OCI-M1 (cell line): ENCODE measurements around the gene BAIAP2.

Source experiments
- DNase-seq: peaks from one replicate; lab custom pipeline; 2025; lab: John Stamatoyannopoulos, UW

BAIAP2 gene, protein sequence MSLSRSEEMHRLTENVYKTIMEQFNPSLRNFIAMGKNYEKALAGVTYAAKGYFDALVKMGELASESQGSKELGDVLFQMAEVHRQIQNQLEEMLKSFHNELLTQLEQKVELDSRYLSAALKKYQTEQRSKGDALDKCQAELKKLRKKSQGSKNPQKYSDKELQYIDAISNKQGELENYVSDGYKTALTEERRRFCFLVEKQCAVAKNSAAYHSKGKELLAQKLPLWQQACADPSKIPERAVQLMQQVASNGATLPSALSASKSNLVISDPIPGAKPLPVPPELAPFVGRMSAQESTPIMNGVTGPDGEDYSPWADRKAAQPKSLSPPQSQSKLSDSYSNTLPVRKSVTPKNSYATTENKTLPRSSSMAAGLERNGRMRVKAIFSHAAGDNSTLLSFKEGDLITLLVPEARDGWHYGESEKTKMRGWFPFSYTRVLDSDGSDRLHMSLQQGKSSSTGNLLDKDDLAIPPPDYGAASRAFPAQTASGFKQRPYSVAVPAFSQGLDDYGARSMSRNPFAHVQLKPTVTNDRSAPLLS

GRCh38 chr17:81034779-81035520 is at the start of gene BAIAP2:
TSS of gene BAIAP2 (plus strand) at chr17:81035151. CDS start at chr17:81035255, 104 bp downstream.
- DNase-seq, result peak; percentile 94

- no peak for DNase-seq
These were observed 48.9 kb upstream of the BAIAP2 start for GRCh38 chr17:80986046-80986445.

DNA sequence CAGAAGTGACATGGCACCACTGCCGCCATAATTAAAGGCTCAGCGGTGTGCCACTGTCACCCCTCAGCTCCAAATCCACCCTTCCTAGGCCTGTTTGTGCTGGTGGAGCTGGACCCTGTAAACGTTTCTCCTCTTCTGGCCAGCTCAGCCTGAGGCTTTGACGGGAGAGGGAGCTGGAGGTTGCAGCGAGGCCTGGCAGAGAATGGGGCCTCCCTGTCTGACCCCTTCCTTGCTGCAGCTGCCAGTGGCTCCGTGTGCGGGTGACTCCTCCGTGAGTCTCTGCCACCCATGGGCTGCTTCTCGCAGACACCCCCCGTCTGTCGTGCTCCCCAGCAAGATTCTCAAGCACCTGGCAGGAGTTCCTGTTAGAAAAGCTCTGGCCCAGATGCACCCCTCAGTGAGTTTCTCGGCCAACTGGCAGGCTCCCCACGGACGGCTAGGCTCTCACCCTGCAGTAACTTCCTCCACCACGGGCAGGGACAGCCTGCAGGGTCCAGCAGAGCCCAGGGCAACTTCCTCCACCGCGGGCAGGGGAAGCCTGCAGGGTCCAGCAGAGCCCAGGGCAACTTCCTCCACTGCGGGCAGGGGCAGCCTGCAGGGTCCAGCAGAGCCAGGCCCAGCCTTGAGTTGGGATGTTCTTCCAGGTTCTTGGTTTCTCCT is 48.0 kb upstream of the BAIAP2 start:
- peak; percentile 10 for DNase-seq

DNA sequence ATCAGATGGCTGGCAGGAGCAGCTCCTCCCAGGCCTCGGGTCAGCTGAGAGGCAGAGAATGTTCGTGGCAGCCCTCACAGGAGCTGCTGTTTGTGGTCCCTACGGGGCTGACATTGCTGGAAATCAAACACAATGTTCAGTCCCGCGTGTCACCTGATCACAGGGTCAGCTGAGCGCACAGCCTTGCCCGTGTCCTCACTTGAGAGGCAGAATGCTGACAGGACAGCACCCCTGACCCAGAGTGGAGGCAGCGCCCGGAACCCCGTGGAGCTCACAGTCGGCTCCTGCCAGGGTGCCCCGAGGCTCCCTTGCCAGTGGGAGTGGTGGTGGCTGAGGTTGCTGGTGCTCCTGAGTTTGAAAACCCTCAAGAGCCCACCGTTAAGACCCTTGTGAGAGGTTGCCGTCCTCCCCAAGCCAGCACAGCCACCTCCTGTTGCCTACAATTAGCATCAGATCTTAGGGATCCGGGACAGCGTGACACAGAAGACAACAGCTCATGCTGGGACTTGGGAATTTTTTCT is 47.0 kb upstream of the BAIAP2 start:
- DNase-seq, result no peak

- no peak for DNase-seq
These were observed 45.4 kb upstream of the BAIAP2 start for GRCh38 chr17:80989586-80989913.

DNA sequence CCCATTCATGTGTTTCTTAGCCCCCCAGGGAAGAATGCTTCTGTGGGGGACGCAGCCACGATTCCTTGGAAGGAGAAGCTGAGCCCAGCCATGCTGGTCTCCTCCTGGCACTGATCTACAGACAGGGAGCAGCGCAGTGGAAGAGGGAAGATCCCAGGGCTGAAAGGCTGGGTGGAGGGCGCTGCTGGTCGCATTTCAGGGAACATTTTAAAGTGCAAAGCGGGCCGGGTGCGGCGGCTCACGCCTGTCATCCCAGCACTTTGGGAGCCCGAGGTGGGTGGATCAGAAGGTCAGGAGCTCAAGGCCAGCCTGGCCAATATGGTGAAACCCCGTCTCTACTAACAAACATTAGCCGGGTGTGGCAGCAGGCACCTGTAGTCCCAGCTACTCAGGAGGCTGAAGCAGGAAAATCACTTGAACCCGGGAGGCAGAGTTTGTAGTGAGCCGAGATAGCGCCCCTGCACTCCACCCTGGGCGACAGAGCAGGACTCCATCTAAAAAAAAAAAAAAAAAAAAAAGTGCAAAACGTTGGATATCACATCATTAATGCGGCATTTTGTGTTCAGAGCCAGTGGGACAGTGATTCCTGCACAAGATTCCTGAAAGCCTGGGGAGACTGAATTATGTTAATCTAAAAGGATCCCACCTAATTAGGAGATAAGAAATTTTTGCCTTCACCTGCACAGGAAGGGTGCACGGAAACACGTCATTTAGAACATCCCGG is 43.9 kb upstream of the BAIAP2 start:
- no peak for DNase-seq

- DNase-seq, result peak; percentile 84
These were observed 43.3 kb upstream of the BAIAP2 start, which contains the start of gene CHMP6 for GRCh38 chr17:80991645-80992076. TSS of gene CHMP6 (plus strand) at chr17:80991841. CDS start at chr17:80991919, 78 bp downstream.

DNA sequence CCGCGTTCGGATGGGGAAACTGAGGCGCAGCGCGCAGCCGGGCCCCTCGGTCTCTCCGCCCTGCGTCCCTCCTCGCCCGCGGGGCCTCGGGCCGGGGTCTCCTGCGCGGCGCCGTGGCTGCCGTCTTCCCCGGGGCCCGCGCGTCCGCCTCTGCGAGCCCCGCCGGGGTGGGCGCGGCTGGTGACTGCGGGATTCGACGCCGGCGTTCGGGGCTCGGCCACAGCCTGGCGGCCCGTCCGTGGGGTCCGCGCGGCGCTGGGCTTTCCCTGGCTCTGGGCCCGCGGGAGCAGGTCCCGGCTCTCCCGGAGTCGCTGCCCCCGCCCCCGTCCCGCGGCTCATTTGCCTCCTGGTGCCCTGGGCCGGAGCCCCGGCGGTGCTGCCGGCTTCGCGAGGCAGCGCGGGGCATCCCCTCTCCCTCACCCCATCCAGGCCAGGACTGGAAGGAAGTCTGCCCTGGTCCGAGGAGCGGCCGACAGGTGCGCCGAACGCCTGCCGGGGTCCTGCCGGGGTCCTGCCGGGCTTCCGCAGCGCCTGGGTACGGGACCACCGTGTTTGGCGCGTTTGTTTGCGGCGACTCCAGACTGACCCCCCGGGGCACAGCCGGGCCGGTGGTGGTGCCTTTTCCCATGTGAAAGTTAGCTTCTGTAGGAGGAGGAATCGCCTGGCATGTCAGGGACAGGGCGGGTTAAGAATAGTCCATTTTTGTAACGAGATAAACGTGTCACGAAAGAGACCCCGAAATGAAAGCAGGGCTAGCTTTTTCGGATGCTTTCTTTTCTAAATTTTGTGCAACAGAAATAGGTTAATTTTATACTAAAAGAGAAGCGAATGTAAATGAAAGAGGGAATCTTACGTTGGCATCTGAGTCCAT is 42.6 kb upstream of the BAIAP2 start:
- DNase-seq, result no peak

- DNase-seq, result peak; percentile 15
These were observed 41.9 kb upstream of the BAIAP2 start for GRCh38 chr17:80992948-80993624.

GRCh38 chr17:80995131-80995530 is 39.8 kb upstream of the BAIAP2 start:
- DNase-seq, result no peak

GRCh38 chr17:80996422-80997305 is 38.3 kb upstream of the BAIAP2 start:
- no peak for DNase-seq

DNA sequence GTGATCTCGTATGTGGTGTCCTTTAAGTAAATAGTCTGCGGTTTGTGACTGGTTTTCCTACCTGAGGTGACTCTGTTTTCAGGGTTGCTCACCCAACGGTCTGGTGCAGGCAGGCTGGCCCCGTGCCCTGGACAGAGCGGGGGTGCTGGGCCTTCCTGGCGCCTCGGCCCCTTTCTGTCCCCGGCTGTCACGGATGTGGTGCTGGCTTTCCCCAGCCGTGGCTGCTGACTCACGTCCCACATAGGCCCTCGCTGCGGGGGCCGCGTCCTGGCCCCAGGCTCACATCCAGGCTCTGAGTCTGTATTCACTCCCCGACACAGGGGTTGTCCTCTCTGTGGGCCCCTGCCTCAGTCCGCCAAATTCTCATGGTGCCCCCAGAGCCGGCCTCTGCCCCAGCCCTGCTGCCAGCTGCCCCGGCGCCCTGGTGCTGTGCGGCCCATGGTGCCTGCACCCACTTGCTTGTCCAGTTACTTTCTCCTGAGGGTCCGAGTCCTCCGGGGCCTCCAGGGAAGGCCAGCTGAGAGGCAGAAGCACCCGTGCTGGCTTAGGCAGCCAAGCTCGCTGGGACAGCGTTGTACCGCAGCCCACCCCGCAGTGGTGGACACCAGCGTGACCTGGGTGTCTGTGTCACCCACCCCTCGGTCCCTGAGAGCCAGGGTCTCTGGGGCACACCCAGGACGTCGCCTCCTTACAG is 37.4 kb upstream of the BAIAP2 start:
- DNase-seq, result no peak

DNA sequence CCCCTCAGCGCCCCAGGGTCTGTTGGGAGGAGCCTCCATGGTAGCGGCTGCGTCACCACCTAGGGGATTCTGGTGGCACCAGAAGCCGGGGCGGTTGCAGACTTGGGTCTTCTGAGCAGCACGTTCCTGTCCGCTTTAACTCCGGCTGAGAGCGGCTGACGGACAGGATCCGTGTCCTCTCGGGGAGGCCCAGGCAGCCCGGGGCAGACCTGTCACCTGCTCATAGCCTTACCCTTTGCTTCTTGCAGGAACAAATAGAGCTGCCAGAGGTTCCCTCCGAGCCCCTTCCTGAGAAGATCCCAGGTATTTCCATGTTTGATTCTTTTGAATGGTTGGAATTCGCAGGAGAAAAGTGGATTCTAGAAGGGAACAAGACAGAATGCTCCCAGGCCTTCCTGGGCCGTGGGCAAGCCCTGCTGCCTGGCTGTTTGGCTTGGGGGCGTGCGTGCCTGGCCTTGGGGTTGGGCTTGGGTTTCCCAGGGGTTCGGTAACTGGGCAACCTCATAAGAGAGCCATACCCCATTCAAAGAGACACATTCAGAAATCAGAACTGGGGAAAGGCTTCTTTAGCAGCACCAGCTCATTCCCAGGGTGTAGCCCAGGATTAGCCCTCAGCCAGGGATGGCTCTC is 36.7 kb upstream of the BAIAP2 start:
- DNase-seq, result no peak

GRCh38 chr17:80998748-80999535 is 36.0 kb upstream of the BAIAP2 start:
- DNase-seq, result no peak

DNA sequence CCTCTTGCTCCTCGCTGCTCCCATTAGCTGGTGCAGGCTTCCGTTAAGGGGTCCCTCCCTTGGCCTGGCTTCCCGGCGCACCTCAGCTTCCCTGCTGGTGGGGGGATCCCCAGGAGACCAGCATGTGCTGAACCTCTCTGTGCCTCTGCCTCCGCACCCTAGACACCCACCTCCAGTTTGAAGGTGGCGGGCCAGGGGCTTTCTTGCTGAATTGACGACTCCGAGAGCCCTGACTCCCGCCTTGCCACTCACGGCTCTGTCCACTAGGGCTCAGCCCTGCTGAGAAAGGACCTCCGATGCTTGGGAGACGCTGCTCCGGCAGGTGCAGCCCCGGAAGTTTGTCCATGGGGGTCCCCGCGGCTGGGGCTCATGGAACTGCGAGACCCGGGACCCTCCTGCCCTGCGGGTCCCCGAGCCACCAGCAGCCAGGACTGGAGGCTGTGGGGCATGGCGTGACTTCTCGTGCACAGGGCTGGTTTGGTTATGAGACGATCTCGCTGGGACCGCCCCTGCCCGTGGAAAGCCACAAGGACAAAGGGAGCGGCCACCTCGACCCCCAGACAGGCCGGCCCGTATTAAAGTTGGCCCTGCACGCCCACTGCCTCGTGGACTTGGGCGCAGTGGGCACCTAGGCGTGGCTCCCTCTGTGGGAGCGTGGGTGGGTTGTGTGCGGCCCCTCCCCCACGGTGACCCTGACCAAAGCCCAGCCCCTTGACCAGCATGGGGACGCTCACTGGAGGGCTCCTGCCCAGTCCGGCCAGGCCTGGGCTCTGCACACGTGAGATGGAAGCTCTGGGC is 35.2 kb upstream of the BAIAP2 start:
- DNase-seq, result no peak

DNA sequence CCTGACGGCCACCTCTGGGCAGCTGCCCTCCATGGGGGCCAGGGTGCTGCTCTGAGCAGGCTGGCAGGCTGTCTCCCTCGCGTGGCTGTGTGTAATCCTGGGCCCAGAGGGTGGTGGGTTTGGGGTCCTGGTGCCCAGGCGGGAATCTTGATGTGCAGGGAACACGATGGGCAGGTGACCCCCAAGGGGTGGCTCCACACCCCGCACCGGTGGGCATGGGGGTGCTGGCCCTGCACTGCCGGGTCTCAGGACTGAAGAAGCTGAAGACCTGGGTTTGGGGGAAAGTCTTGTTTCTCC is 34.7 kb upstream of the BAIAP2 start:
- DNase-seq, result no peak
